Measurements from ENCODE around the gene NARS2. TPM values are rescaled to one million over a fixed set of nuclear protein-coding genes. Genes with fewer than 3 reads are reported as not detected.

The NARS2 gene
- total and polyA plus RNA-seq, 10 of the 15 experiments (the other 5 are each of a cell fraction or from before 2014, with no cell fraction given) = 22.2 to 45.3 (median 36.3) TPM

DNA sequence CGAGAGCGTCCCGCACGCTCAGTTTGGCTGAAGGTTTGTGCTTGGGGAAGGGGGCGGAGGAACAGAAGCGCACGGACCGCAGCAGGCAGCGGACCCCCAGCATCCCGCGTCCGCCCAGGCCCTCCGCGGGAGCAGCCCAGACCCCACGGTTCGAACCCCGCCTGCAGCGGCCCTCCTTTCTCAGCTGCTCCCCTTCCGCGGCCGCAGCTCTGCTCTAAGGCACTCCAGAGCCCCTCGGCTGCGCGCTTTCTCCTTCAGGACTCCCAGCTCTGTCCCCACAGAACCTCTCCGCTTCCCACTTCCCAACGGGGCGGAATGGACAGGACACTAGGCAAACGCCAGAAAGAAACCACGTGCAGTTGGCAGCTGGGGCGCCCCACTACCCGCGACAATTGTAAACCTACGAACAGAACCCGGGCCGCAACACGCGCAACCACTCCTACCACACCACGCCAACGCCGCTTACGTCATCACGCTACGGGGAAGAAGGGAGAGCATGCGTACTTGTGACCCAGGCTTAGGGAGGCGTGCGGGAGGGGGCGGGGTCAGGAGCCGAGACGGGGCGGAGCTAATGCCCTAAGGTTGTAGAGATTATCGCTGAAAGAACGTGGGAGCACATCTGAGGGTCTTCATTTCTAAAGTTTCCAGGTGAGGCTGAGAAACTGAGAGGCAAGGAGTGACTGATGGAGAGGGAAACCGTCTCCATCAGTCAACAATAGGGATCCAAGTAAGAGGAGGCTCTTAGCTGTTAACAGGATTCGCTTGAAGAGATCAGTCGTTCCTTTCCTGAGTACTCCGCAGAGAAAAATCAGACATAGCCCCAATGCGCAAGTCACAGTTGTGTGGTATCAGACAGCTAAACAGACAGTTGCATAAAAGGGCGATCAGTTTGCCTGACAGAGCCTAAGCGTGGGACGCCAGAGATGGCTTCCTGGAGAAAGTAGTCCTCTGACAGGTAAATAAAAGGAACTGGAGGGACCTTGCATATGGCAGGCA, at the start of gene NARS2 (continued):
- TF ChIP-seq ZNF217 (IDR thresholded peaks at IDR 0.05) = no peak
- TF ChIP-seq, protein P1, sequence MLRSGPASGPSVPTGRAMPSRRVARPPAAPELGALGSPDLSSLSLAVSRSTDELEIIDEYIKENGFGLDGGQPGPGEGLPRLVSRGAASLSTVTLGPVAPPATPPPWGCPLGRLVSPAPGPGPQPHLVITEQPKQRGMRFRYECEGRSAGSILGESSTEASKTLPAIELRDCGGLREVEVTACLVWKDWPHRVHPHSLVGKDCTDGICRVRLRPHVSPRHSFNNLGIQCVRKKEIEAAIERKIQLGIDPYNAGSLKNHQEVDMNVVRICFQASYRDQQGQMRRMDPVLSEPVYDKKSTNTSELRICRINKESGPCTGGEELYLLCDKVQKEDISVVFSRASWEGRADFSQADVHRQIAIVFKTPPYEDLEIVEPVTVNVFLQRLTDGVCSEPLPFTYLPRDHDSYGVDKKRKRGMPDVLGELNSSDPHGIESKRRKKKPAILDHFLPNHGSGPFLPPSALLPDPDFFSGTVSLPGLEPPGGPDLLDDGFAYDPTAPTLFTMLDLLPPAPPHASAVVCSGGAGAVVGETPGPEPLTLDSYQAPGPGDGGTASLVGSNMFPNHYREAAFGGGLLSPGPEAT (IDR thresholded peaks at IDR 0.05; ENCODE audit: low read depth) = peak; percentile 57
- TF ChIP-seq CHD2 (IDR thresholded peaks at IDR 0.05; ENCODE audit: borderline replicate concordance, low read depth, low read length) = 0 out of 2 replicates have a peak, but pooled peaks have one; percentile 20
- TF ChIP-seq, protein P2, sequence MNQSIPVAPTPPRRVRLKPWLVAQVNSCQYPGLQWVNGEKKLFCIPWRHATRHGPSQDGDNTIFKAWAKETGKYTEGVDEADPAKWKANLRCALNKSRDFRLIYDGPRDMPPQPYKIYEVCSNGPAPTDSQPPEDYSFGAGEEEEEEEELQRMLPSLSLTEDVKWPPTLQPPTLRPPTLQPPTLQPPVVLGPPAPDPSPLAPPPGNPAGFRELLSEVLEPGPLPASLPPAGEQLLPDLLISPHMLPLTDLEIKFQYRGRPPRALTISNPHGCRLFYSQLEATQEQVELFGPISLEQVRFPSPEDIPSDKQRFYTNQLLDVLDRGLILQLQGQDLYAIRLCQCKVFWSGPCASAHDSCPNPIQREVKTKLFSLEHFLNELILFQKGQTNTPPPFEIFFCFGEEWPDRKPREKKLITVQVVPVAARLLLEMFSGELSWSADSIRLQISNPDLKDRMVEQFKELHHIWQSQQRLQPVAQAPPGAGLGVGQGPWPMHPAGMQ (IDR thresholded peaks at IDR 0.05; ENCODE audit: borderline replicate concordance) = no peak
- TF ChIP-seq DPF2 (IDR thresholded peaks at IDR 0.05) = 0 out of 2 replicates have a peak, but pooled peaks have one; percentile 14
- TF ChIP-seq CBX3 (IDR thresholded peaks at IDR 0.05; ENCODE audit: borderline replicate concordance, low read depth) = no peak
- peak; percentile 83 for TF ChIP-seq SIN3A (IDR thresholded peaks at IDR 0.05; ENCODE audit: low read depth, low read length)
- TF ChIP-seq IKZF1 (conservative IDR thresholded peaks at IDR 0.05) = peak; percentile 46
- TF ChIP-seq ZNF622 (IDR thresholded peaks at IDR 0.05) = no peak
- TF ChIP-seq ATF7 (IDR thresholded peaks at IDR 0.05; ENCODE audit: low read depth) = peak; percentile 99
- peak; percentile 77; the same call in 1 of the 2 replicates for TF ChIP-seq SMAD5 (IDR thresholded peaks at IDR 0.05; ENCODE audit: low read depth)
- TF ChIP-seq, protein P3, sequence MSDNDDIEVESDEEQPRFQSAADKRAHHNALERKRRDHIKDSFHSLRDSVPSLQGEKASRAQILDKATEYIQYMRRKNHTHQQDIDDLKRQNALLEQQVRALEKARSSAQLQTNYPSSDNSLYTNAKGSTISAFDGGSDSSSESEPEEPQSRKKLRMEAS (IDR thresholded peaks at IDR 0.05; ENCODE audit: low read depth, low read length) = peak; percentile 88
- TF ChIP-seq CBFB (IDR thresholded peaks at IDR 0.05; ENCODE audit: low read depth) = peak; percentile 38; the same call in 1 of the 2 replicates
- 0 out of 2 replicates have a peak, but pooled peaks have one; percentile 67 for TF ChIP-seq ASH2L (IDR thresholded peaks at IDR 0.05; ENCODE audit: borderline replicate concordance, low read depth)
